Liver (tissue), 9 donors: ENCODE data around the gene GCN1. TPM values are rescaled to one million over a fixed set of nuclear protein-coding genes. Genes with fewer than 3 reads are reported as not detected.
"Not testable (repeated sequence)": the region's sequence is repeated elsewhere in the genome, so short reads cannot be mapped to it uniquely, and the experiment has no call there.

Experiments used
- DNase-seq: peaks from one replicate; pipeline ENCODE4 v3.0.0-alpha.2; 2017; ENCODE audit warnings: low spot score
- H3K27ac ChIP-seq, 2 donors: one replicate each; pipeline ENCODE4 v1.7.0; 2013; ENCODE audit warnings: inconsistent platforms in 2 of 2, low read length in 2 of 2, control low read depth in 1 of 2, low read depth in 1 of 2, mild to moderate bottlenecking in 1 of 2
- H3K27me3 ChIP-seq, 4 donors: one replicate each; pipeline versions ENCODE4 v1.6.1 to v1.7.0; 2013; ENCODE audit warnings: low read length in 3 of 4, inconsistent platforms in 1 of 4, mild to moderate bottlenecking in 1 of 4, moderate library complexity in 1 of 4; ENCODE audit not compliant: control insufficient read depth in 4 of 4, insufficient read depth in 4 of 4
- H3K36me3 ChIP-seq, 4 donors: one replicate each; pipeline versions ENCODE4 v1.6.1 to v1.7.0; 2013; ENCODE audit warnings: low read length in 3 of 4, mild to moderate bottlenecking in 3 of 4, low read depth in 1 of 4, moderate library complexity in 1 of 4; ENCODE audit not compliant: control insufficient read depth in 4 of 4, insufficient read depth in 3 of 4
- H3K4me1 ChIP-seq, 4 donors: one replicate each; pipeline versions ENCODE4 v1.6.1 to v1.7.0; 2013; ENCODE audit warnings: low read length in 3 of 4, mild to moderate bottlenecking in 3 of 4, moderate library complexity in 1 of 4; ENCODE audit not compliant: control insufficient read depth in 4 of 4, insufficient read depth in 4 of 4
- H3K4me3 ChIP-seq, 3 donors: one replicate each; pipeline versions ENCODE4 v1.6.1 to v1.7.0; 2013; ENCODE audit warnings: low read length in 3 of 3, control low read depth in 1 of 3, low read depth in 1 of 3, mild to moderate bottlenecking in 1 of 3
- H3K9ac ChIP-seq, 2 donors: one replicate each; pipeline ENCODE4 v1.7.0; 2013; ENCODE audit warnings: low read length in 2 of 2, mild to moderate bottlenecking in 2 of 2, moderate library complexity in 2 of 2, control low read depth in 1 of 2, low read depth in 1 of 2
- H3K9me3 ChIP-seq, 4 donors: one replicate each; pipeline versions ENCODE4 v1.6.1 to v1.7.0; 2013; ENCODE audit warnings: low read length in 3 of 4; ENCODE audit not compliant: control insufficient read depth in 4 of 4
- ATF3 ChIP-seq: IDR thresholded peaks from 2 replicates; pipeline ENCODE4 v1.6.1; 2016; ENCODE audit warnings: antibody characterized with exemption
- EGR1 ChIP-seq, 2 donors: IDR thresholded peaks; 2 replicates each; pipeline ENCODE4 v1.6.1; 2016 to 2018; ENCODE audit warnings: antibody characterized with exemption in 2 of 2, low read depth in 2 of 2
- FOXA1 ChIP-seq: IDR thresholded peaks from 2 replicates; pipeline ENCODE4 v1.6.1; 2016; ENCODE audit warnings: antibody characterized with exemption
- FOXA2 ChIP-seq: IDR thresholded peaks from 2 replicates; pipeline ENCODE4 v1.6.1; 2016; ENCODE audit warnings: antibody characterized with exemption
- HNF4G ChIP-seq: IDR thresholded peaks from 2 replicates; pipeline ENCODE4 v1.6.1; 2016; ENCODE audit warnings: antibody characterized with exemption
- JUND ChIP-seq, 2 donors: IDR thresholded peaks; 2 replicates each; pipeline ENCODE4 v1.6.1; 2016; ENCODE audit warnings: antibody characterized with exemption in 2 of 2
- MAX ChIP-seq: IDR thresholded peaks from 2 replicates; pipeline ENCODE4 v1.6.1; 2016; ENCODE audit warnings: antibody characterized with exemption
- NR2F2 ChIP-seq: IDR thresholded peaks from 2 replicates; pipeline ENCODE4 v1.6.1; 2016; ENCODE audit warnings: antibody characterized with exemption
- RAD21 ChIP-seq, 2 donors: IDR thresholded peaks; 2 replicates each; pipeline ENCODE4 v1.6.1; 2016; ENCODE audit warnings: antibody characterized with exemption in 2 of 2, mild to moderate bottlenecking in 2 of 2
- REST ChIP-seq: IDR thresholded peaks from 2 replicates; pipeline ENCODE4 v1.6.1; 2016; ENCODE audit warnings: antibody characterized with exemption, mild to moderate bottlenecking
- RXRA ChIP-seq, 2 donors: IDR thresholded peaks; 2 replicates each; pipeline ENCODE4 v1.6.1; 2017 to 2018; ENCODE audit warnings: antibody characterized with exemption in 2 of 2, mild to moderate bottlenecking in 1 of 2
- SP1 ChIP-seq: IDR thresholded peaks from 2 replicates; pipeline ENCODE4 v1.6.1; 2018; ENCODE audit warnings: antibody characterized with exemption, mild to moderate bottlenecking
- TAF1 ChIP-seq: conservative IDR thresholded peaks from 2 replicates; pipeline ENCODE4 v1.6.1; 2016; ENCODE audit warnings: antibody characterized with exemption, mild to moderate bottlenecking
- YY1 ChIP-seq: IDR thresholded peaks from 2 replicates; pipeline ENCODE4 v1.6.1; 2016; ENCODE audit warnings: antibody characterized with exemption, mild to moderate bottlenecking
- WGBS: extraction: QIAGEN DNeasy Blood & Tissue Kit; methylation state at CpG from one replicate; pipeline ENCODE4 v1.1.7; 2013; 5-methylcytosine and 5-hydroxymethylcytosine counted together
- polyA plus RNA-seq, 2 donors: library from polyadenylated mRNA; stranded (reverse) in 1 of 2; unstranded in 1 of 2; fragments of 200-250 nt in 1 of 2; fragments of >200 nt in 1 of 2; fragmentation: Nextera tagmentation in 1 of 2; extraction: Ambion mirVana in 1 of 2; gene quantifications; one replicate each; pipeline versions ENCODE4 v1.2.1 to v1.2.3, GENCODE V29; 2013 to 2015
- total RNA-seq, 2 donors: library from RNA; depleted of rRNA; stranded (reverse); fragments of >200 nt; gene quantifications; one replicate each; pipeline ENCODE4 v1.2.3, GENCODE V29; 2014
- TF ChIP-seq, protein P1 (sequence below): IDR thresholded peaks from 2 replicates; pipeline ENCODE4 v1.6.1; 2016; ENCODE audit warnings: antibody characterized with exemption
- TF ChIP-seq, protein P2 (sequence below): fragments of 150-350 bp; IDR thresholded peaks from 2 replicates; pipeline ENCODE4 v1.5.1; 2017; ENCODE audit warnings: improper control_type of control experiment, low read depth, low read length; ENCODE audit not compliant: missing input control
- donor health status: healthy.
- donor health status: healthy.
- donor health status: healthy.
- donor health status: healthy.
- donor health status: healthy.

The GCN1 gene
- total and polyA plus RNA-seq, 4 donors = 7.3 to 78.6 (median 25.8) TPM

DNA sequence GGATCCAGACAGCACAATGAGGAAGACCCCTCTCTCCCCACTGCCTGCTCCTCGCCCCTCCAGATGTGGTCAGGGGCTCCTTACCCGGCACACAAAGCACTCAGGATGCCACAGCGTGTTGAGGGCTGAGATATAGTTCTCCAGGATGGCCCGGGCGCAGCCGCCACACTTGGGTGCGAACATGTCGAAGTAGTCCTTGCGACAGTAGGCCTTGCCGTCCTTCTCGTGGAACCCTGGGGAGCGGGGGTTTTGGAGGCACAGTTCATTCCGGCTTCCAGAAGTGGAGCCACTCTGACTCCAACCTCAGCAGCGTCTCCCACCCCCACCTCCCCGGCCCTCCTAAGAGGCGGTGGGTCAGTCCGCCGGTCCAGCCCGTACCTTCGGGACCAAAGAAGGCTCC lies 19.2 kb upstream of the GCN1 start:
- no peak overlapping the region for H3K9ac ChIP-seq
- peaks cover 6 to 64% (median 25%) of the 10 kb centered on the region in 4 donors for H3K36me3 ChIP-seq
- no peaks in the 10 kb centered on the region for H3K9me3 ChIP-seq
- H3K4me3 ChIP-seq = no peak overlapping the region
- H3K27ac ChIP-seq = no peak overlapping the region
- peaks cover 0 to under 1% (median 0%) of the 10 kb centered on the region in 4 donors for H3K4me1 ChIP-seq
- WGBS = 97% methylated on average over 20 of the region's 20 CpGs
- TF ChIP-seq FOXA1 (no peak), HNF4G (no peak), SP1 (no peak), NR2F2 (no peak), ATF3 (no peak), EGR1 (IDR thresholded peaks at IDR 0.05; ENCODE audit: low read depth in 2 of 2) (no peak)
- TF ChIP-seq, protein P1, sequence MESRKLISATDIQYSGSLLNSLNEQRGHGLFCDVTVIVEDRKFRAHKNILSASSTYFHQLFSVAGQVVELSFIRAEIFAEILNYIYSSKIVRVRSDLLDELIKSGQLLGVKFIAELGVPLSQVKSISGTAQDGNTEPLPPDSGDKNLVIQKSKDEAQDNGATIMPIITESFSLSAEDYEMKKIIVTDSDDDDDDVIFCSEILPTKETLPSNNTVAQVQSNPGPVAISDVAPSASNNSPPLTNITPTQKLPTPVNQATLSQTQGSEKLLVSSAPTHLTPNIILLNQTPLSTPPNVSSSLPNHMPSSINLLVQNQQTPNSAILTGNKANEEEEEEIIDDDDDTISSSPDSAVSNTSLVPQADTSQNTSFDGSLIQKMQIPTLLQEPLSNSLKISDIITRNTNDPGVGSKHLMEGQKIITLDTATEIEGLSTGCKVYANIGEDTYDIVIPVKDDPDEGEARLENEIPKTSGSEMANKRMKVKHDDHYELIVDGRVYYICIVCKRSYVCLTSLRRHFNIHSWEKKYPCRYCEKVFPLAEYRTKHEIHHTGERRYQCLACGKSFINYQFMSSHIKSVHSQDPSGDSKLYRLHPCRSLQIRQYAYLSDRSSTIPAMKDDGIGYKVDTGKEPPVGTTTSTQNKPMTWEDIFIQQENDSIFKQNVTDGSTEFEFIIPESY = no peak
- TF ChIP-seq, protein P2, sequence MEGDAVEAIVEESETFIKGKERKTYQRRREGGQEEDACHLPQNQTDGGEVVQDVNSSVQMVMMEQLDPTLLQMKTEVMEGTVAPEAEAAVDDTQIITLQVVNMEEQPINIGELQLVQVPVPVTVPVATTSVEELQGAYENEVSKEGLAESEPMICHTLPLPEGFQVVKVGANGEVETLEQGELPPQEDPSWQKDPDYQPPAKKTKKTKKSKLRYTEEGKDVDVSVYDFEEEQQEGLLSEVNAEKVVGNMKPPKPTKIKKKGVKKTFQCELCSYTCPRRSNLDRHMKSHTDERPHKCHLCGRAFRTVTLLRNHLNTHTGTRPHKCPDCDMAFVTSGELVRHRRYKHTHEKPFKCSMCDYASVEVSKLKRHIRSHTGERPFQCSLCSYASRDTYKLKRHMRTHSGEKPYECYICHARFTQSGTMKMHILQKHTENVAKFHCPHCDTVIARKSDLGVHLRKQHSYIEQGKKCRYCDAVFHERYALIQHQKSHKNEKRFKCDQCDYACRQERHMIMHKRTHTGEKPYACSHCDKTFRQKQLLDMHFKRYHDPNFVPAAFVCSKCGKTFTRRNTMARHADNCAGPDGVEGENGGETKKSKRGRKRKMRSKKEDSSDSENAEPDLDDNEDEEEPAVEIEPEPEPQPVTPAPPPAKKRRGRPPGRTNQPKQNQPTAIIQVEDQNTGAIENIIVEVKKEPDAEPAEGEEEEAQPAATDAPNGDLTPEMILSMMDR = no peak
- no peak for DNase-seq
- H3K27me3 ChIP-seq = no peaks in the 10 kb centered on the region

DNA sequence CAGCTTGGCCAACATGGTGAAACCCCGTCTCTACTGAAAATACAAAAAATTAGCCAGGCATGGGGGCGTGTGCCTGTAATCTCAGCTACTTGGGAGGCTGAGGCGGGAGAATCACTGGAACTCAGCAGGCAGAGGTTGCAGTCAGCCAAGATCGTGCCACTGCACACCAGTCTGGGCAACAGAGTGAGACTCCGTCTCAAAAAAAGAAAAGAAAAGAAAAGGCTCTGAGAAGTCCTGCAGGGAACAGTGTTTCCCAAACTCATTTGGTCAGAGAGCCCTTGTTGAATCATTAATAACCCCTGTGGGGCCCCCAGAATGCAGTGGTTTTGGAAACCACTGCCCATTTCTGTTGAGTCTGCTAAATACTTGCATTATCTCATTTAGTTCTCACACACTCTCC lies 18.7 kb upstream of the GCN1 start:
- not testable (repeated sequence) for H3K4me3 ChIP-seq, DNase-seq, H3K27ac ChIP-seq, H3K27me3 ChIP-seq, H3K9ac ChIP-seq, H3K9me3 ChIP-seq, H3K4me1 ChIP-seq
- 88% methylated on average over 5 of the region's 5 CpGs for WGBS
- peaks cover 6 to 62% (median 25%) of the 10 kb centered on the region in 4 donors for H3K36me3 ChIP-seq

DNA sequence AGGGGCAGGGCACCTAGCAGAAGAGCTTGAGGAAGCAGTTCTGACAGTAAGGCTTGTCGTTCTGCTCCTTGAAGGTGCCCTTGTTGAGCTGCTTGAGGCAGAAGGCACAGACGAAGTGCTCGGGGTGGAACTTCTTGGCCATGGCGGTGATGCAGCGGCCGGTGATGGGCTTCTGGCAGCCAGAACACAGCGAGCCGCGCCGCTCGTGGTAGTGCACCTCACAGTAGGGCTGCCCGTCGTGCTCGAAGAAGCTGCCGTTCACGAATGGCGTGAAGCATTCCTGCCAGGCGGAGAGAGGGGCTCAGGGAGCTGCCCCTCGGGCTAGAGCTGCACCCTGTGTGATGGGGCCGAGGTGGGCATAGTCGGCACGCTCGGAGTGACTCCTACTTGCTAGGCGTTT lies 17.8 kb upstream of the GCN1 start:
- Histone ChIP-seq H3K9ac (no peak overlapping the region), H3K36me3 (peaks cover 6 to 62% (median 25%) of the 10 kb centered on the region in 4 donors)
- TF ChIP-seq MAX (no peak), FOXA1 (no peak), RAD21 (IDR thresholded peaks at IDR 0.05) (no peak), JUND (IDR thresholded peaks at IDR 0.05) (no peak), REST (no peak), FOXA2 (no peak), RXRA (IDR thresholded peaks at IDR 0.05) (no peak), YY1 (no peak), TAF1 (no peak), NR2F2 (no peak)
- TF ChIP-seq, protein P2 = no peak
- TF ChIP-seq, protein P1 = no peak

More for the DNA sequence above, 17.8 kb upstream of the GCN1 start:
- 96% methylated on average over 24 of the region's 24 CpGs for WGBS
- Histone ChIP-seq H3K27ac (no peak overlapping the region), H3K4me3 (no peak overlapping the region), H3K4me1 (peaks cover 0 to 2% (median 2%) of the 10 kb centered on the region in 4 donors), H3K9me3 (no peaks in the 10 kb centered on the region), H3K27me3 (no peaks in the 10 kb centered on the region)
- no peak for DNase-seq
